ENCODE measurements around the gene CACHD1.
A peak's percentile ranks its signal among the peaks of the same experiment; 100 is the strongest.

Gene CACHD1

DNA sequence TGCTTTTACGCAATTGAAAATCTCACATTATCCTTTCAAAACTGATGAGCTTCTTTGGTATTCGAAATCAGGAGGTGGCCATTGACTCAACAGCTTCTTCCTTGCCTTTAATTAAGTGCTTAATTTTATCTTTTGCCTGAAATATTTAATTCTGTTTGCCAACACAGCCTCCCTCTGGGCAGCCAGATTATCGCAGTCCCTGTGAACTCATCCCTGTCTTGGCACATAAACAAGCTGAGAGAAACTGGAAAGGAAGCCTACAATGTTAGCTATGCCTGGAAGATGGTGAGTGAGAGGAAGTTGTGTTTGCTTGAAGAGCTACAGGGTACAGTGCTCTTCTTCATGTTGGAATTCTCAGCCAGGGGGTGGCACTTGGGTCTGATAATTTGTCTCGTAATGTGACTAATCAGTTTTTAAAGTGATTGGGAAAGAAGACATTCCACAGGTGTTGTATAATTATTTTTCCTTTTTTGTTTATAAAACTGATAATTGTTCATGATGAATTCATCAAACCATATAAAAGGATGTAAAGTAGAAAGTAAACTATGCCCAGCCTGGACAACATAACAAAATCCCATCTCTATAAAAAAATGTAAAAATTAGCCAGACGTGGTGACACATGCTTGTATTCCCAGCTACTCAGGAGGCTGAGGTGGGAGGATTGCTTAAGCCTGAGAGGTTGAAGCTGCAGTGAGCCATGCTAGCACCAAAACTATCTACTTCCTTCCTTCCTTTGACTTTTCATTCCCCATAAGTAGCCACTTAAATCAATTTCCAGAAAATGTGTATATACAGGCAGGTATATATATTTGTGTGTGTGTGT, 184.8 kb downstream of the CACHD1 start:
- DNase-seq (ENCODE audit: low spot score): no peak

DNA sequence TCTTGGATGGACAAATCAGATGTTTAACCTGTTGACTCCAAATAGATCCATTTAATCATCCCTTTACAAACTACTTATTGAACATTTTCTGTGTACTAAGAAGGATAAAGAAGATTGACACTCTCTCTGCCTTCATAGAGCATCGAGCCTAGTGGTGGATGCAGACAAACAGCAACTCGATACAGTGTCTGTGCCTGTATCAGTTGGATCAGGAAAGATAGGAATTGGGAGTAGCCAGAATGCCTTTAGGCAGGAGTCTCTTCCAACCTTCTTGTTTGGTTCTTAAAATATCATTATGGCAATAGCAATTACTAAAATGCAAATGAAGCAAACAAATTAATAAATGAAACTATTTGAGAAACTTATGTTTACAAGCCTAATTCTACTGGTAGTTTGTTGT, 185.9 kb downstream of the CACHD1 start:
- no peak for DNase-seq (ENCODE audit: low spot score)

DNA sequence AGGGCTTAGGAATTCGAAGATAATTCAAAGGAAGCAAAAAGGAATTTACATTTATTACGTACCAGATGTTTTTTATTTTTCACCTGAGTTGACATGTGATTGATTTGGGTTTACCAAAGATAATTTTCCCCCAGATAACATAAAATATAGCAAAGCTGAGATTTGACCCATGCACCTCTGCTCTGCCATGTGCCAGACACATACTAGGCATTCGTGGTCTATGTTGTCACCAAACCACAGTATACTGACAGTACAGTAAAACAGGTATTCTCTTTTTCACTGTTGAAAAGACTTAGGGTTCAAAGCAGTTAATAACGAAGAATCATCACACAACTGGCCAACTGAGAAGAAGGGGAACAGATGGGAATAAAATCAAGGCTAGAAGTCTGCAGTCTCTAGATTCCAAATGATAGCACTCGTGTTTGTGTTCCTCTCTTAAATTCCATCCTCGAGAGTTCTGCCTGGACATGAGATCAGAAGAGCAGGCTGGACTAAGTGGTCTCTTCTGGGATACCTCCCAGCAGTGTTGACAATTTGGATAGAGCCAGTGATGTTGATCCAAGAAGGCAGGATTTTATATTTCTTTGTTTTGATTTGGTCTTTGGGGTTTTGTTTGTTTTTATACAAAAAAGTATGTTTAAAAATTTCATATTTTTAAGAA, 189.7 kb downstream of the CACHD1 start:
- DNase-seq (ENCODE audit: low spot score): no peak

DNA sequence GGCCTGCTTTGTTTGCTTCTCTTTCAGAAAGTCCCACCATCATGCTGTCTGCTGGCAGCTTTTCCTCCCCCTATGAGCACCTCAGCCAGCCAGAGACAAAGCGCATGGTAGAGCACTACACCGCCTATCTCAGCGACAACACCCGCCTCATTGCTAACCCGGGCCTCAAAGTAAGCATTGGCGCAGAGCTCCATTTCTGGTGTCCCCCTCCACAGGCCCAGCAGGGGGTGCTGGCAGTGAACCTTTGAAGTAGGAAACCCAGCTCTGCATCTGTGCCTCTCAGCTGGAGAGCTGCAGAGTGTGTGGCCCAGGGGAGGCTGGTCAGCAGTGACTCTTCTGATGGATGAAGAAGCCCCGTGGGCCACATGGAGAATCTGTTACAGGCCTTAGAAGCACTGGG, 193.7 kb downstream of the CACHD1 start:
- no peak for DNase-seq (ENCODE audit: low spot score)

DNA sequence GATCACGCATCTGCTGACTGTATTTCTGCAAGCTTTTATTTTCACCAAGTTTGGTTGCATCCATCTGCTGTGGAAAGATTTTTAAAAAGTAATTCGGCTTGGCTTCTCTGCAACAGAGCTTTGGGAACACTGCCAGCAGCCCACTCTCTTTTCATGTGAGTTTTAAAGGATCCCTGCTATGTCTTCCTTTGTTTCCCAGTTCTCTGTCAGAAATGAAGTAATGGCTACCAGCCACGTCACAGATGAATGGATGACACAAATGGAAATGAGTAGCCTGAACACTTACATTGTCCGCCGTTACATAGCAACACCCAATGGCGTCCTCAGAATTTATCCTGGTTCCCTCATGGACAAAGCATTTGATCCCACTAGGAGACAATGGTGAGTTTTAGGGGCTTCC, 194.4 kb downstream of the CACHD1 start:
- no peak for DNase-seq (ENCODE audit: low spot score)

DNA sequence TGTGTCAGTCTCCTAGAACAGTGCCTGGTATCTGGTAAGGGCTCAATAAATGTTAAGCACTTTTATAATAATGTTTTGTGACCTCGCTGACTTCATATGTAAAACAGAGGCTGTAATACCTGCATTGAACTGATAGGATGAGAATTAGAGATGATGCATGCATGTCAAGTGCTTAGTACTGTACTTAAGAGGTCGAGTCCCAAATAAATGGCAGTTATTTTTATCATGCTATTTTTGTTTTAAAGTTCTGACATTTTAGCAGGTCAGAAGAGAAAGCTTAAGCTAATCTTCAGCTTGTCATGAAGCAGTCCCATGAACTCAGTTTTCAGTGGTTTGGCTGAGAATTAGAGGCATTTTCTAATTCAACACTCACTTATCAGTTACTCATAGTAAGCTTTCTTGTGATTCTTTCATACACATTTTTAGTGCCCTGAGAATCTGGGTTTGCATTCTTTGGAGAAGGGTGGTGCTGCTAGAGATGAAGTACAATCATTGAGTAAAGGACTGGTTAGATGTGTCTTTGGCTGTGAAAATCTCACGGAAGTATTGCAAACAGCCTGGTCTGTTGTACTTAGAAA, 199.3 kb downstream of the CACHD1 start:
- DNase-seq (ENCODE audit: low spot score): no peak

DNA sequence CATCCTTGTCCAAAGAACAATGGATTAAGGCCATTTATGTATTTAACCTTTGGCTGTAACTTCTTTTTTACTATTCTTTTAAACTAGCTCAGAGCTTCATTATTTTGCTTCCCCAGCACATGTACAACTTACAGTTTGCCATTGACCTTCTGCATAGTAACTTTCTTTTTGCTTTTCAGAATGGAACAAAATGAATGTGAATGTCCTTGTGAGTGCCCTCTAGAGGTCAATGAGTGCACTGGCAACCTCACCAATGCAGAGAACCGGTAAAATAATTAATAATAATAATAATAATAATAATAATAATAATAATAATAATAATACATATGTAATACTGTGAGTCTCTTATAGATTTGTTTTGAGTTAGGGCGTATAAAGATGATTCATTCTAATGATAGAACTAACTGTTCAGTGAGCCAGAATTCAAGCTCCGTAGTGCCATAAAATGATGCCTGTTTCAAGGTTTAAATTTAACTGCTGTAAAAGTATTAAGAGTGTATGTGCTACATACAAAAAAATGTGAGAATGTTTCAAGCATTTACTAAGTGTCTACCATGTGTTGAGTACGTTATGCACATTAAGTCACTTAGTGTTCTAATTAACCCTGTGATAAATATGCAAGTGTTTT, 205.9 kb downstream of the CACHD1 start:
- peak; percentile 24 for DNase-seq (ENCODE audit: low spot score)

DNA sequence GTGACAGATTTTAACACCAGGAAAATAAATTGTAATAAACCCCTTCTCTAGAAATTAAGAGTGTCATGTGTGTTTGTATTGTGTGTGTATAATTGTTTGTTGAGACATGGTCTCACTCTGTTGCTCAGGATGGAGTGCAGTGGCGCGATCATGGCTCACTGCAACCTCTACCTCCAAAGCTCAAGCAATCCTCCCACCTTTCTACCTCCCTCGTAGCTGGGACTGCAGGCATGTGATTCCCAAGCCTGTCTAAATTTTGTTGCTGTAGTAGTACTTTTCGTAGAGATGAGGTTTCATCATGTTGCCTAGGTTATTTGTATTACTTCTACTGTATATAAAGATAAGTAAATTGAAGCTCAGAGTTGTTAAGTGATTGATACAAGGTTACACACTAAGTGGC, 206.5 kb downstream of the CACHD1 start:
- DNase-seq (ENCODE audit: low spot score): no peak

DNA sequence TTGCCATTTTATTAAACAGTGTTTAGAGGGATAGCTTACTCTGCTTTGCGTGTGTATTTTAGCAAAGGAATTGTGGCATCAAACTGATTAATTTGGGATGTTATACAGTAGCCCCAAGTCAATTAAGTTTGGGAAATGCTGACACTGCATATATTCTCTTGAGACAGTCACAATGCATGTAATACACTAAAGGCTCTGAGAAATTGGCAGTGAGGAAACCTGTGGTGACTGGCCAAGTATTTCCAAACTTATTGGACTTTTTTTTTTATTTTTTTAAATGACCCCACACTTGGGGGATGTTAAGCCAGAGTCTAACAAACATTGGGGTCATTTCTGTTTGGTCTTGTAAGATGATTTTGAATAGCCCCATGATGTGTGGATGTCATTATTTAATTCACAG, 207.6 kb downstream of the CACHD1 start:
- DNase-seq (ENCODE audit: low spot score): no peak

DNA sequence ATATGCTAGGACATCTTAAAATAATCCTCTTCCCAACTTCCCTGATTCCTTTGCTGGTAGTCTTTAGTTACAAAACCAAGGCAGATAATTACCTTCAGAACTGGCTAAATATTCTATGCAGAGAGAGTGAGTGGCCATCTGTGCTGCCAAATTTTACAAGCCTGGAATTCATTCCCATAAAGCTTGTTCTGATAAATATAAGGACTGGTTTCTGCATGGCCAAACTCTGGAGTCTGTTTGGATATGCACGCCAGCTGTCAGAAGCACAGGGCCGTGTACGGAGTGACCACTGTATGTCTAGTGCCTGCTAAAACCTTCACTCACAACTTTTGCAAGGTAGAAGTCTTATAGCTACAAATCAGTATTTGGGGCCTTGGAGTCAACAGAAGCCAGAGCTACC, 208.4 kb downstream of the CACHD1 start:
- no peak for DNase-seq (ENCODE audit: low spot score)

DNA sequence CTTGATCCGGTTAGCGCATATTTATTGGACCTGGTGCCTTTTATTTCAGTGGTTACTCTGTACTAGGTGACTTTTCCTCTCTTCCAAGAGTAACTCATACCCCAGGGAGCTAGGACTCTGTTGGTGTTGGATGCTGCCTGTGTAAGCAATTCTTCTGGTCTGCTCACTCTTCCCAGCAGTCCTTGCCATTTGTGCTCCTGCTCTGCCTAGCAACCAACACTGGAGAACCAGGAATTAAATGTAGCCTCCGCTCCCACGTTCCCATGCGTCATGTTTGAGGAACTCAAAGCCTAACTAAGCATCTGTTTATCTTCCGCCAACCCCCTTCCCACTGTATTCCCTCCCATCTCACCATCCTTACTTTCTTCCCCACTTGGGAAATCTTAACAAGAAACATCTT, 209.2 kb downstream of the CACHD1 start:
- DNase-seq (ENCODE audit: low spot score): no peak

DNA sequence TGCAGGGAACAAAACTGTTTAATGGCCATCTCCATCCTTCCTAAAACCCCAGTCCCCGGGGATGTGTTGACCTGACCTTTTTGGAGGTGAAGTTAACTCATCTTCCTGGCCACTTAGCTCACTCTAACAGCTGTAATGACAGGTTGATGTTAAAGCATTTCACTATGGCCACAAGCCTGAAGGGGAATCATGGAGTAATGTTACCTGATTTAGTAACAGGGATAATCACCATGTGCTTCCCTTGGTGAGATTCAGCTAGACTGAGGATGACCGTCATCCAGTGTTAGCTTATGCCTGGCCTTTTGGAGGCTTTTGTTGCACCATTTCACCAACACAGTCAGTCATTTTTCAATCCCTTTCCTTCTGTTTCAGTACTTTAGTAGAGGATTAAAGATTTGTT, 210.7 kb downstream of the CACHD1 start:
- DNase-seq (ENCODE audit: low spot score): no peak

DNA sequence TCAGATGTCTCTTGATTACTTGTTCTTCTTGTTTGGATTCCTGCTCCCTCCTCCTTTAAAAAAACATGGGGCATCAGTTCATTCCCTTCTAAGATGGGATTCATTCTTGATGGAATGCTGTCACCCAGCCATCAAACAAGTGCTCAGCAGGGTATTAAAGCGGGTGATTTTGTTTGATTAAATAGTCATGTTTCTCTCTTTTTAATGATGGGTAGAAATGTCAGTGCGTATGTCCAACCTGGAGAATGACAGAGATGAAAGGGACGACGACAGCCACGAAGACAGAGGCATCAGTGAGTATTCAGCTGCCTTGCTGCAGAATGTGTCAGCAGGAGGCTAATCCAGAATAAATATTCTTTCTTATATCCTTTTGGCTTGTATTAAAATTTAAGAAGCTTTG, 211.1 kb downstream of the CACHD1 start:
- no peak for DNase-seq (ENCODE audit: low spot score)

DNA sequence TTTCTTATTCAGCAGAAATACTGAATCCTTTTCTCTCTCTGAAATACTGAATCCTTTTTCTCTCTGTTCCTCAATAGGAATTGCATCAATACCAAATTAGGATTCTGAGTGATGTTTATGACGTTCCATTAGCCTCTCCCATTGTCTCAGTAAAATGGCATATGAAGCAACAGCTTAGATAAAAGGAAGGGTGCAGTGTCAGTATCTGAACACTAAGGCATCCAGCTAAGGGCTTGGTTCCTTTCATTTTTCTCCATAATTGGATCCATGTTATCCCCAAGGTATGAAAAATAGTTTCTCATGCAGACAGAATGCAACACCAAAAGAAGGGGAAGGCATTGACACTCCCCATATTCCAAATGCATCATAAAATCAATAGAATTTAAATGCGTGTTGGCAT, 213.5 kb downstream of the CACHD1 start:
- DNase-seq (ENCODE audit: low spot score): no peak

DNA sequence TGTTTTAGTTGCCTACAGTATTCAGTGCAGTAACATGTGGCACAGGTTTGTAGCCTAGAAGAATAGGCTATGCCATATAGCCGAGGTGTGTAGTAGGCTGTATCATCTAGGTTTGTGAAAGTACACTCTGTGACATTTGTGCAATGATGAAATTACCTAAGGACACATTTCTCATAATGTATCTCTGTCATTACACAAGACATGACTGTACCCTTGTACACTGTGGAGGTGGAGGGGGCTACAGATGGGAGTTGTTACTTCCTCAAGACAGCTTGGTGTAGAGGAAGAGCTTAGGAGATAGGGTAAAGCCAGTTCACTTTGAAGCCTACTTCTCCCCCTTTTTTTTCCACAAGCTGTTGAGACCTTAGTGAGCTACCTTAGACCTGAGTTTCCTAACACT, 215.3 kb downstream of the CACHD1 start:
- DNase-seq (ENCODE audit: low spot score): no peak

DNA sequence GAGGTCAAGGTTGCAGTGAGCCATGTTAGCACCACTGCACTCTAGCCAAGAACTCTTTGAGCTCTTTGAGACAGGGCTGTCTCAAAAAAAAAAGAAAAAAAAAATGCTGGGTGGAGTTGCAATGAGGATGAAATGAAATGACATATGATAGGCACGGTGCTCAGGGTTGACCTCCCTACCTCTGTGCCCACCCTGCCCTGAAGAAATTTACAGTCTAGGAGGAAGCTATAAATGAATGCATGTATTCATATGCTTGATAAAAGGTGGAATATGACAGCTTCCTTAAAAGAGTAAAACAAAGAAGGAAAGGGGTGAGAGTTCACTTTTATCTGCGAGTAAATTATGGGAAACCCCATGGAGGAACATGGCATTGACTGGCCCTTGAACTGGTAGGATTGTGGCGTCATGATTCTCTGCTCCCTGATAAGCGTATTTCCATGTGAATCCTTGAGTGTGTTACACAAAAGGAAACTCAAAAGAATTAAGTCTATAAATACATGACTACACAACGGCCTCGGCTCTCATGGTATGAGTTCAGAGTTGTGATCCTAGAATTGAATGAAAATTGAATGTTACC, 215.9 kb downstream of the CACHD1 start:
- DNase-seq (ENCODE audit: low spot score): no peak

DNA sequence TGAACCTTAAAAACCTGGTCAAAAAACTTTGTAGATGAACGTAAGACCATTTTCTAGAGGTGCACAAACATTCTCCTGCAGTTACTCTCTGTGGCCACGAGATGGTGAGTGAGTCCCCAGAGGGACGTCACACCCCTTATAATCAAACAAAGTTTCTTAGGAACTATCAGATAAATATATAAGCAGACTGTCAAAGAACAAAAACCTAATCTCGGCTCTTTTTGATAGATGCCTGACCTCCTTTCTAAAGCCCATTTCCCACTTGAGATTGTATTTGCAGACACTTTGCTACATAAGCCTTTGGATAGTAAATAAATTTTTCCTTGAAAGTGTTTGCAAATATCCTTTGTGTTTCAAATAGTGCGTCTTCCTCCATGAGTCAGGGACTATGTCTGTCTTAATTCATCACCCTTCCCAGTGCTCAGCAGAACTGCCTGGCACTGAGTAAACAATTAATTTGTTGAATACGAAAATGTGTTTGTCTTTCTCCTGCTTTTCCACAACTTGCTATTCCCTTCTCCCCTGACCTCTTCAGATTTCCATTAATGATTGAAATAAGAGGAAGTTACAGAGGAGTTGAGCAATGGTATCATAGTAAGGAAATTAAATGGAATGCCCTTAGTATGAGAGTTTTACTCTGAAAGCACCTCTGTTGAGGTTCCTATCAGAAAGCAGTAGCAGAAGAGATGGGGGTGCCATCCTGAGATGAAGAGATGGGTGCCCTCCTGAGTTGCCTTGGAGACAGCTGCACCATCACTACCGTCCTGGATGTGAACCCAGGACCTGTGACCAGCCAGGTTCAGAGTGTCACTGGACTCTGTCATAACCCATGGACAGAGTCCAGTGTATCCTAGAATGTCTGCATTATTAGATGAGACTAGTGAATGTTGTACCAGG, 217.1 kb downstream of the CACHD1 start:
- peak; percentile 46 for DNase-seq (ENCODE audit: low spot score)

DNA sequence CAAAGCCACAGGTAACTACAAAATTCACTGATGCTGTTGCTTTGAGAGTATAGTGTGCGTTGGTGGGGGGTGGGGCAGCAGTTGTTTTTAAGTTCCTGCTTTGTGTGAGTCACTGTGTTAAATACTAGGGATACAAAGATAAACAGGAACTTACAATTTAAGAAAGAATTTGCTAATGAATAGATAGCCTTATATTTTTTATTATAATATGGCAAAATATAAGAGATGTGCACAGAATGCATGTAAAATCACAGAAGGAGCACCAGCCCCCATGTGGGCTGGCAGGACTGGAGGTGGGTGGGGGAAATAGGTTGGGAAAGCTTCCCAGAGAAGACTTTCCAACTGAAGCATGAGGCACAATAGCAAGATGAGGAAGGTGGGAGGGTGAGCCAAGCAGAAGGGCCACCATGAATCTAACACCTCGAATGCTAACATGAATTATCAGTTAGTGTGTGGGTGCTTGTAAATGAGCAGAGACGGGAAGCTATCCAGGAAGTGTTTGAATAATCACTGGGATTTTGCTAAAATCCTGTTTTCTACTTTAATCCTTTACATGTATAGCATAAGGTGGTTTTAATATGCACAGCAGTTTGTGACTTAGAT, 217.9 kb downstream of the CACHD1 start:
- no peak for DNase-seq (ENCODE audit: low spot score)

DNA sequence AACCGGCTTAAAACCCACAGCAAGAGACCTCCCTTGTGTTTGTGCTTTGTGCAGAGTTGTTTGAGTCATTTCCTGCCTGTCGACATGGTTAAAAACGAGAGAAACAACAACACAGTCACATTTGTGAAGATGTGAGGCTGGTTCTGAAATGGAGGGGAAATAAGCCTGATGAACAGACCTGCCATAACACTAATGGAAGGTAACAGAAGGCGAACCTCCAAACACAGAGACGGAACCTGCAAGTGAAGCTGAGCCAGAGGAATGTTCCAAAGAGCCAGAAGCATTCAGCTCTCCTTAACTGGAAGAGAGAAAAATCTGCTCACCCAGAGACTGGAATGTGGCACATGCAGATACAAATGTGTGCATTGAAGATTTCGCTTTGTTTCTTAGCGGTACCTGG, 221.7 kb downstream of the CACHD1 start:
- DNase-seq (ENCODE audit: low spot score): no peak

DNA sequence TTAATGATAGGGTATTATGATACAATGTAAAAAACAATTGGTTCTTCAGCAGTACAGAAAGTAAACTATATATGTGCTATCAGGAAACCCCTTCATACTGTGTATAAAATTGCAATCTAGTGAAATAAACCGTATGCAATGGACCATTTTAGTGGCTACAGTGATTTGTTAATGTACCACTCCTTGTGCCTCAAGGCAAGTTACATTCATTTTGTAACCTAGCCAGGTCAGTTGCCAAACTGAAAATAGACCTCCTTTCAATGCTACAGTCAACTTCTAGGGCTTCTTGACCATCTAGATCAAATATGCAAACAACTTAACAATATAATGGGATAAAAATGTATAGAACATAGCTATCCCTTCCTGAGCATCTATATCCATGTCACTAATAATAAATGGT, 223.0 kb downstream of the CACHD1 start:
- no peak for DNase-seq (ENCODE audit: low spot score)

DNA sequence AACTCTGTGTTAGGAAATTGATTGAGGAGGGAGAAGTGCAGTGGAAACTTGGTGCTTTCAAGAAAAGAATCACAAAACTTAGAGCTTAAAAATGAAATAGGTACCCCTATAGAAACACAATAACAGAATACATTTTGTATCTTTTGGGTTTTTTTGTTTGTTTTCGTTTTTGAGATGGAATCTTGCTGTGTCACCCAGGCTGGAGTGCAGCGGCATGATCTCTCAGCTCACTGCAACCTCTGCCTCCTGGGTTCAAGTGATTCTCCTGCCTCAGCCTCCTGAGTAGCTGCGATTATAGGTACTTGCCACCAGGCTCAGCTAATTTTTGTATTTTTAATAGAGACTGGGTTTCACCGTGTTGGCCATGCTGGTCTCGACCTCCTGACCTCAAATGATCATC, 223.5 kb downstream of the CACHD1 start:
- DNase-seq (ENCODE audit: low spot score): no peak
